Activated CD4-positive, alpha-beta T cell treated with anti-CD3 and anti-CD28 coated beads for 48 hours (primary cell): Measurements from ENCODE around the gene NLRP8.
"Not testable (repeated sequence)": the region's sequence is repeated elsewhere in the genome, so short reads cannot be mapped to it uniquely, and the experiment has no call there.

ENCODE experiments used
- DNase-seq: peaks from one replicate; pipeline ENCODE4 v3.0.0-alpha.2; 2020

Gene NLRP8

GRCh38 chr19:55980415-55980814 is 32.8 kb downstream of the NLRP8 start:
- no peak for DNase-seq

GRCh38 chr19:55985254-55985653 is 37.6 kb downstream of the NLRP8 start:
- DNase-seq = no peak

- DNase-seq = no peak
Observed at GRCh38 chr19:55986487-55986886, 38.9 kb downstream of the NLRP8 start, which contains the start of gene NLRP5. TSS of gene NLRP5 (plus strand) at chr19:55986775.

- no peak for DNase-seq
Observed at GRCh38 chr19:55990831-55991230, 43.2 kb downstream of the NLRP8 start.

GRCh38 chr19:55993492-55993891 is 45.9 kb downstream of the NLRP8 start:
- no peak for DNase-seq

GRCh38 chr19:56014765-56015164 is 67.1 kb downstream of the NLRP8 start:
- DNase-seq = no peak

- DNase-seq = no peak
Observed at GRCh38 chr19:56015756-56016155, 68.1 kb downstream of the NLRP8 start.

- DNase-seq = not testable (repeated sequence)
Observed at GRCh38 chr19:56019325-56019724, 71.7 kb downstream of the NLRP8 start.

- DNase-seq = not testable (repeated sequence)
Observed at GRCh38 chr19:56020355-56020975, 72.8 kb downstream of the NLRP8 start.

GRCh38 chr19:56026769-56027168 is 79.1 kb downstream of the NLRP8 start:
- DNase-seq = no peak
